Measurements from ENCODE around the gene IL17B. TPM values are rescaled to one million over a fixed set of nuclear protein-coding genes. Genes with fewer than 3 reads are reported as not detected.

Gene IL17B
- total and polyA plus RNA-seq, 2 of the 8 experiments (the other 6 are each of a cell fraction or from before 2014, with no cell fraction given): 0.18 TPM; not detected in 1

DNA sequence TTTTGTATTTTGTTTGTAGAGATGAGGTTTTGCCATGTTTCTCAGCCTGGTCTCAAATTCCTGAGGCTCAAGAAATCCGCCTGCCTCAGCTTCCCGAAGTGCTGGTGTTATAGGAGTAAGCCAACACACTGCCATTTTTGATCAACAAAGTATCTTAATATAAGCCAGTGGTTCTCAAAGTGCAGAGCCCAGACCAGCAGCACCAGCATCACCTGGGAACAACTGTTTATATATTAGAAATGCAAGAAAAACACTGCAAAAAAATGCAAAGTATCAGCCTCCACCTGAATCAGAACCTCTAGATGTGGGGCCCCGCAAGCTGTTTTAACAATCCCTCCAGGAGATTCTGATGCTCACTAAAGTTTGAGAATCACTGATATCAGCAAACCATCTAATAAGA lies 6.2 kb downstream of the IL17B start (continued):
- TF ChIP-seq, protein P1, sequence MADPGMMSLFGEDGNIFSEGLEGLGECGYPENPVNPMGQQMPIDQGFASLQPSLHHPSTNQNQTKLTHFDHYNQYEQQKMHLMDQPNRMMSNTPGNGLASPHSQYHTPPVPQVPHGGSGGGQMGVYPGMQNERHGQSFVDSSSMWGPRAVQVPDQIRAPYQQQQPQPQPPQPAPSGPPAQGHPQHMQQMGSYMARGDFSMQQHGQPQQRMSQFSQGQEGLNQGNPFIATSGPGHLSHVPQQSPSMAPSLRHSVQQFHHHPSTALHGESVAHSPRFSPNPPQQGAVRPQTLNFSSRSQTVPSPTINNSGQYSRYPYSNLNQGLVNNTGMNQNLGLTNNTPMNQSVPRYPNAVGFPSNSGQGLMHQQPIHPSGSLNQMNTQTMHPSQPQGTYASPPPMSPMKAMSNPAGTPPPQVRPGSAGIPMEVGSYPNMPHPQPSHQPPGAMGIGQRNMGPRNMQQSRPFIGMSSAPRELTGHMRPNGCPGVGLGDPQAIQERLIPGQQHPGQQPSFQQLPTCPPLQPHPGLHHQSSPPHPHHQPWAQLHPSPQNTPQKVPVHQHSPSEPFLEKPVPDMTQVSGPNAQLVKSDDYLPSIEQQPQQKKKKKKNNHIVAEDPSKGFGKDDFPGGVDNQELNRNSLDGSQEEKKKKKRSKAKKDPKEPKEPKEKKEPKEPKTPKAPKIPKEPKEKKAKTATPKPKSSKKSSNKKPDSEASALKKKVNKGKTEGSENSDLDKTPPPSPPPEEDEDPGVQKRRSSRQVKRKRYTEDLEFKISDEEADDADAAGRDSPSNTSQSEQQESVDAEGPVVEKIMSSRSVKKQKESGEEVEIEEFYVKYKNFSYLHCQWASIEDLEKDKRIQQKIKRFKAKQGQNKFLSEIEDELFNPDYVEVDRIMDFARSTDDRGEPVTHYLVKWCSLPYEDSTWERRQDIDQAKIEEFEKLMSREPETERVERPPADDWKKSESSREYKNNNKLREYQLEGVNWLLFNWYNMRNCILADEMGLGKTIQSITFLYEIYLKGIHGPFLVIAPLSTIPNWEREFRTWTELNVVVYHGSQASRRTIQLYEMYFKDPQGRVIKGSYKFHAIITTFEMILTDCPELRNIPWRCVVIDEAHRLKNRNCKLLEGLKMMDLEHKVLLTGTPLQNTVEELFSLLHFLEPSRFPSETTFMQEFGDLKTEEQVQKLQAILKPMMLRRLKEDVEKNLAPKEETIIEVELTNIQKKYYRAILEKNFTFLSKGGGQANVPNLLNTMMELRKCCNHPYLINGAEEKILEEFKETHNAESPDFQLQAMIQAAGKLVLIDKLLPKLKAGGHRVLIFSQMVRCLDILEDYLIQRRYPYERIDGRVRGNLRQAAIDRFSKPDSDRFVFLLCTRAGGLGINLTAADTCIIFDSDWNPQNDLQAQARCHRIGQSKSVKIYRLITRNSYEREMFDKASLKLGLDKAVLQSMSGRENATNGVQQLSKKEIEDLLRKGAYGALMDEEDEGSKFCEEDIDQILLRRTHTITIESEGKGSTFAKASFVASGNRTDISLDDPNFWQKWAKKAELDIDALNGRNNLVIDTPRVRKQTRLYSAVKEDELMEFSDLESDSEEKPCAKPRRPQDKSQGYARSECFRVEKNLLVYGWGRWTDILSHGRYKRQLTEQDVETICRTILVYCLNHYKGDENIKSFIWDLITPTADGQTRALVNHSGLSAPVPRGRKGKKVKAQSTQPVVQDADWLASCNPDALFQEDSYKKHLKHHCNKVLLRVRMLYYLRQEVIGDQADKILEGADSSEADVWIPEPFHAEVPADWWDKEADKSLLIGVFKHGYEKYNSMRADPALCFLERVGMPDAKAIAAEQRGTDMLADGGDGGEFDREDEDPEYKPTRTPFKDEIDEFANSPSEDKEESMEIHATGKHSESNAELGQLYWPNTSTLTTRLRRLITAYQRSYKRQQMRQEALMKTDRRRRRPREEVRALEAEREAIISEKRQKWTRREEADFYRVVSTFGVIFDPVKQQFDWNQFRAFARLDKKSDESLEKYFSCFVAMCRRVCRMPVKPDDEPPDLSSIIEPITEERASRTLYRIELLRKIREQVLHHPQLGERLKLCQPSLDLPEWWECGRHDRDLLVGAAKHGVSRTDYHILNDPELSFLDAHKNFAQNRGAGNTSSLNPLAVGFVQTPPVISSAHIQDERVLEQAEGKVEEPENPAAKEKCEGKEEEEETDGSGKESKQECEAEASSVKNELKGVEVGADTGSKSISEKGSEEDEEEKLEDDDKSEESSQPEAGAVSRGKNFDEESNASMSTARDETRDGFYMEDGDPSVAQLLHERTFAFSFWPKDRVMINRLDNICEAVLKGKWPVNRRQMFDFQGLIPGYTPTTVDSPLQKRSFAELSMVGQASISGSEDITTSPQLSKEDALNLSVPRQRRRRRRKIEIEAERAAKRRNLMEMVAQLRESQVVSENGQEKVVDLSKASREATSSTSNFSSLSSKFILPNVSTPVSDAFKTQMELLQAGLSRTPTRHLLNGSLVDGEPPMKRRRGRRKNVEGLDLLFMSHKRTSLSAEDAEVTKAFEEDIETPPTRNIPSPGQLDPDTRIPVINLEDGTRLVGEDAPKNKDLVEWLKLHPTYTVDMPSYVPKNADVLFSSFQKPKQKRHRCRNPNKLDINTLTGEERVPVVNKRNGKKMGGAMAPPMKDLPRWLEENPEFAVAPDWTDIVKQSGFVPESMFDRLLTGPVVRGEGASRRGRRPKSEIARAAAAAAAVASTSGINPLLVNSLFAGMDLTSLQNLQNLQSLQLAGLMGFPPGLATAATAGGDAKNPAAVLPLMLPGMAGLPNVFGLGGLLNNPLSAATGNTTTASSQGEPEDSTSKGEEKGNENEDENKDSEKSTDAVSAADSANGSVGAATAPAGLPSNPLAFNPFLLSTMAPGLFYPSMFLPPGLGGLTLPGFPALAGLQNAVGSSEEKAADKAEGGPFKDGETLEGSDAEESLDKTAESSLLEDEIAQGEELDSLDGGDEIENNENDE (IDR thresholded peaks at IDR 0.05; ENCODE audit: insufficient replicate concordance, low read length): no peak
- TF ChIP-seq HDAC6 (IDR thresholded peaks at IDR 0.05; ENCODE audit: low read depth, low read length): no peak
- TF ChIP-seq SUZ12 (IDR thresholded peaks at IDR 0.05; ENCODE audit: low read length): no peak
- TF ChIP-seq, protein P2, sequence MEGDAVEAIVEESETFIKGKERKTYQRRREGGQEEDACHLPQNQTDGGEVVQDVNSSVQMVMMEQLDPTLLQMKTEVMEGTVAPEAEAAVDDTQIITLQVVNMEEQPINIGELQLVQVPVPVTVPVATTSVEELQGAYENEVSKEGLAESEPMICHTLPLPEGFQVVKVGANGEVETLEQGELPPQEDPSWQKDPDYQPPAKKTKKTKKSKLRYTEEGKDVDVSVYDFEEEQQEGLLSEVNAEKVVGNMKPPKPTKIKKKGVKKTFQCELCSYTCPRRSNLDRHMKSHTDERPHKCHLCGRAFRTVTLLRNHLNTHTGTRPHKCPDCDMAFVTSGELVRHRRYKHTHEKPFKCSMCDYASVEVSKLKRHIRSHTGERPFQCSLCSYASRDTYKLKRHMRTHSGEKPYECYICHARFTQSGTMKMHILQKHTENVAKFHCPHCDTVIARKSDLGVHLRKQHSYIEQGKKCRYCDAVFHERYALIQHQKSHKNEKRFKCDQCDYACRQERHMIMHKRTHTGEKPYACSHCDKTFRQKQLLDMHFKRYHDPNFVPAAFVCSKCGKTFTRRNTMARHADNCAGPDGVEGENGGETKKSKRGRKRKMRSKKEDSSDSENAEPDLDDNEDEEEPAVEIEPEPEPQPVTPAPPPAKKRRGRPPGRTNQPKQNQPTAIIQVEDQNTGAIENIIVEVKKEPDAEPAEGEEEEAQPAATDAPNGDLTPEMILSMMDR (IDR thresholded peaks at IDR 0.05; ENCODE audit: control extremely low read depth in 1 of 3, insufficient read depth in 1 of 3, low read depth in 1 of 3, low read length in 3 of 3): no peak
- no peak for TF ChIP-seq NANOG (IDR thresholded peaks at IDR 0.05; ENCODE audit: insufficient read depth, low read depth, low read length, poor library complexity, severe bottlenecking)
- no peak for TF ChIP-seq CREB1 (IDR thresholded peaks at IDR 0.05)

All from H1 (cell line).